Kidney tubule cell (primary cell): ENCODE measurements around the gene EPS8.
"Not testable (repeated sequence)": the region's sequence is repeated elsewhere in the genome, so short reads cannot be mapped to it uniquely, and the experiment has no call there.

Experiments used
- DNase-seq: peaks from one replicate; pipeline ENCODE4 v3.0.0-alpha.2; 2018; ENCODE audit warnings: low spot score

EPS8 gene

DNA sequence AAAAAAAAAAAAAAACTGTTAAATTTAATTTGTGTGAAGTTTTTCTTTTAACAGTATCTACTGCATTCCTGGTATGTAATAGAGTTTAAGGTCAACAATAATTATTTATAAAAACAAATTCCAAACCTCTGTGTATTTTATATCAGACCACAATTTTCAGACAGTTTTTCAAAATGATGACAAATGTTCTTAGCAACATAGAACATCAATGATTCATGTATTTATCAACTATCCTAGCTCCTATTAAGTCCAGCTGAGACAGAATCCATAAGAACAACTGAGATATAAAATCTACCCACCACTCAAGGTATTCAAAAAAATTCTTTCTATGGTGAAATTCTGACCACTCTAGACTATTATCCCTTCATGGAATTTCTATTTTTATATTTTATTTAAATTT lies 144.5 kb downstream of the EPS8 start:
- DNase-seq, result no peak

- DNase-seq, result no peak
Measured at GRCh38 chr12:15638231-15638630, 151.0 kb downstream of the EPS8 start.

GRCh38 chr12:15636060-15636890 lies 152.9 kb downstream of the EPS8 start:
- DNase-seq, result no peak

DNA sequence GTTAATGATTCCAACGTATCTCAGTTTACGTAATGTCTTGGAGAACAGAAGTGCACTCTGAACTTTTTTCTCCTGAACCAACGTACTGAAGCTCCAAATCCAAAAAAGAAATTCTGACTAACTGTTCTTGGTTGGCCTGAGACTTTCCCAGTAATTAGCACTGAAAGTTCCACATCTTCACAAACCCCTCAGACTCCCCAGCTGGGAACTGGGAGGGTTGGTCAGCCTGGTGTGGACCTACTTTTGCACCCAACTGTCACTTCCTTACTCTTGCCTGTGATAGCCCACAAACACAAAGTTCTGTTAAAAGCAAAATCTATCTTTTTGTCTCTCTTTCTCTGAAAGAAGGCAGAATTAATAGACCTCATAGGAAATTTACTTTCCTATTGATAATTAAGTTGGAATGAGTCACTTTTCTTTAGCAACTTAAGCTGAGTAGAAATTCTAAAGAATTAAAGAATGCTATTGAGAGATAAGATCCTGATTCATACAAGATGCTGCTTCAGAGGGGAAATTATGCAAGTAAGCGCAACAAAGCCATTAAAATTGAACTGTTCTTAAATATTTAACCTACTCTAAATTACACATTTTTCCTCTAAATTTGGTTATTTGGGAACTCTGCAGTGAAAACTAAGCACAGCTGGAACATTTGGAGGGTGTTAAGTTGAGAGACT lies 155.0 kb downstream of the EPS8 start:
- DNase-seq, result no peak

- no peak for DNase-seq
Measured at GRCh38 chr12:15633201-15633600, 156.0 kb downstream of the EPS8 start.

- peak; percentile 24 for DNase-seq
Measured at GRCh38 chr12:15632708-15633107, 156.5 kb downstream of the EPS8 start.

DNA sequence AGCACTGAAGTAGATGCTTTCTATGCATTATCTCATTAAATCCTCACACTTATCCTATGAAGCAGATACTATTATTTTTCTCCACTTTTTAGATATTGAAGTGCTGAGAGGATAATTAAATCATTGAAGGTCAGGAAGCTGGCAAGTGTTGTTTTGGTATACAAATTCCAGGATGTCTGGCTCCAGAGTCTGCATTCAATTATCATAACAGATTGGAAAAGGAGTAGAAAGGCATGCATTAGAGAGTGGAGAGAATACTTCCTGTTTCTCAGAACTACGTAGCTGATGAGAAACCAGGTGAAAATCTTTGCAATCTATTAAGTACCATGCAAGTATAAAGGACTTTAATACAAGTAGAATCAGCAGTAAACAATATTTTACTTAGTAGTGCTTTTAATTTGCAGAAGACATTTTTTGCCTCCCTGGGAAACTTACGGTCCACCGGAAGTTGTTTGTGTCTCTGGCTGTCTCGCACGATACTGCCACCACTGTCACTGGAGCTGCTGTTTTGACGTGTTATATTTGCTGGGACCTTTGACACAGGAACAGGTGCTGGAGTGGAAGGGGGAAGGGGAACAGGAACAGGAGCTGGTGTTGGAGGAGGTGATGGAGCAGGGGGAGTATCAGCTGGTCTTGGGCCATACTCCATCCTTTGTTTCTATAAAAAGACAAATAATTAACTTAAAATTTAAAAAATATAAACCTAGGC lies 158.0 kb downstream of the EPS8 start:
- DNase-seq, result no peak

DNA sequence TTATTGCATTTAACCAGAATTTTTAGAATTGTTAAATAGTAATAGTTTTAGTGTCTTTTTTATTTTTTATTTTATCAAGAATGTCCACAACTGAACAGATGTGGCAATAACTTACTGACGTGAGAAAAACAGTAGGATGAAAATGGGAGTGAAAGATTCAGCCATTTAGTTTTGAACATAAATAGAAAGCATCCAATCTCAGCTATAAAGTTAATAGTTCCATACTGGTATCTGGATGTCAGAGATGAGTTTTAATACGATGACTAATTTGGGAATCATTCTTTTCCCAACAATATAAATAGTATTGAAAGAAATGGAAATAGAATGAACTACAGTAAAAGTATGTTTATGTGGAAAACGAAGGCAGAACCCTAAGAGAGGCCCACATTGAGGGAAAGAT lies 159.4 kb downstream of the EPS8 start:
- no peak for DNase-seq

- peak; percentile 91 for DNase-seq
Measured at GRCh38 chr12:15629108-15629507, 160.1 kb downstream of the EPS8 start.

DNA sequence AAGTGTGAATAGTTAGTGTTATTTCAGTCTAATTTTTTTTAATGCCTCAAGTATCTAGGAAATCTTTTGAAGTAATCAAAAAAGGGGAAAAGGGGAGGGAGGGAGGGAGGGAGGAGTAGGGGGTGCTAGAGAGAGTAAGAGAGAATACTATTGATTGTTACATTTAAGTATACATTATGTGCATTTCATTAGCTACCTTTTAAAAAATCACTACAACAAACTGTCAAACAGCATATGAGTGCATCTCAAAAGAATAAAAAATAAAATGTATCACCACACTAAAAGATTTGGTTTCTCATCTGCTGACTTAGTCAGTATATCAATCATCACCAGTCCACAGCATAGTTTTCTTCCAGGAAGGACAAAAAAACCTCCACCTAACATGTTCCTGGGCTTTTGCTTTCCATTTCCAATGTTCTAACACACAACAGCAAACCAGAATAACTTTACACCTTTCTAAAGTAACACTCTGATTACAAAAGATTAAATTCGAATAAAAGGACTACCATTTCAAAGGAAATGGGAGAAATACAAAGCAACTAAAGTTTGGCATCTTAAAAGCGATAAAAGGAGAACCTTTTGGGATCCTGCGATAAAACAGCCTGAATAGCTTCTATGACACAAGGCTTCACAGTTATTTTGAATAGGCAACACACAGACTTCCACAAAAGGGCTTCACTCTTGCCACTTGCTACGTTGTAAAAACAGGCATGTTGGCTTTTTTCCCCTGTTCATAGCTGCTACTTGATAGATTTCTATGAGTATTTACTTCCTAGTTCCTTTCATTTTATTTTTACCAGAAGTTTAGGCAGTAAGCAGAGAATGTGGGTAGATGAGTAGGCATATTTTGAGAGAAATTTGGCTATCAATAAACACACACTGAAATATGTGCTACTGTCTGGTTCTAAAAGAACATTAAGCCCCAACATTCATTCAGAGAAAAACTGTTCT lies 160.9 kb downstream of the EPS8 start:
- DNase-seq, result no peak

GRCh38 chr12:15625075-15625474 lies 164.1 kb downstream of the EPS8 start:
- DNase-seq, result no peak

DNA sequence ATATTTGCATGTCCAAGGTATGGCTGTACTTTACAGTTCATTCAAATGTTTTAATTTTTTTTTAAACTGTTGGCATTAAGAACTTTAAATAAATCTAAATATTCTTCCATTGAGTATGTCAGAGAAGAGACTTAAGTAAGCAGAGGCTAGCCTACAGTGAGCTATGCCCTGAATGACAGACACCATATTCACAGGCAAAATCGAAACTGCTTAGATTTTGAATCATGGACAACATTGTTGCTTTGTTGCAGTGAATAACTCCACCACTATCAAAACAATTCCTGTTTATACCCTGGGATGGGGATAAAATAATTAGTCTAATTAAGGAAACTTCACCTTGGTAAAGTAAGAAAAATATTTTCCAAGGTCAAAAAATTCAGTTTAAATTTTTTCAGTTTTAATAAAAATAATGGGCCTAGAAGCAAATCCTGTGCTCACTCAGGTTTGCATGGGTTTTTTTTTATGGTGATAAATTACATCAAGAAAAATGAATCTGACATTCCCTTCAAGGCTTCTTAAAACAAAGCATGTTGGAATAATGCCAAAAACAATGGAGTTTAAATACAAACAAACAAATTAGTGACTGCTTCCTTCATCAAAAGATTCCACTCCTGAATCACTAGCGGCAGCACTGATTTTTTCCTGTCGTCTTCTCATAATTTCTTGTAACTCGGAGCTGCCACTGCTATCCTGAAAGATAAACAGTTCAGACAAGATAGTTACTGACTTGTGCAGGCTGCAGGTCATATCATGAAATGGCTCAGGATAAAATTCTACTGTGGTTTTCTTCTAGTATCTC lies 168.2 kb downstream of the EPS8 start:
- no peak for DNase-seq

GRCh38 chr12:15616495-15616894 lies 172.7 kb downstream of the EPS8 start:
- not testable (repeated sequence) for DNase-seq

DNA sequence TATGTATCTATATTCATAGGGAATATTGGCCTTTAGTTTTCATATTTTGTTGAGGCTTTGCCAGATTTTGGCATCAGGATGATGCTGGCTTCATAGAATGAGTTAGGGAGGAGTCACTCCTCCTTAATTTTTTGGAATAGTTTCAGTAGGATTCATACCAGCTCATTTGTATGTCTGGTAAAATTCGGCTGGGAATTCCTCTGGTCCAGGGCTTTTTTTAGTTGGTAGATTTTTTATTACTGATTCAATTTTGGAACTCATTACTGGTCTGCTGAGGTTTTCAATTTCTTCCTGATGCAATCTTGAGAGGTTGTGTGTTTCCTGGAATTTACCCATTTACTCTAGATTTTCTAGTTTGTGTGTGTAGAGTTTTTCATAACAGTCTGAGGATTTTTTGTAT lies 175.2 kb downstream of the EPS8 start:
- no peak for DNase-seq

- peak; percentile 41 for DNase-seq
Measured at GRCh38 chr12:15608941-15609340, 180.2 kb downstream of the EPS8 start.

- no peak for DNase-seq
Measured at GRCh38 chr12:15608406-15608805, 180.8 kb downstream of the EPS8 start.

- no peak for DNase-seq
Measured at GRCh38 chr12:15605881-15606590, 183.2 kb downstream of the EPS8 start.

DNA sequence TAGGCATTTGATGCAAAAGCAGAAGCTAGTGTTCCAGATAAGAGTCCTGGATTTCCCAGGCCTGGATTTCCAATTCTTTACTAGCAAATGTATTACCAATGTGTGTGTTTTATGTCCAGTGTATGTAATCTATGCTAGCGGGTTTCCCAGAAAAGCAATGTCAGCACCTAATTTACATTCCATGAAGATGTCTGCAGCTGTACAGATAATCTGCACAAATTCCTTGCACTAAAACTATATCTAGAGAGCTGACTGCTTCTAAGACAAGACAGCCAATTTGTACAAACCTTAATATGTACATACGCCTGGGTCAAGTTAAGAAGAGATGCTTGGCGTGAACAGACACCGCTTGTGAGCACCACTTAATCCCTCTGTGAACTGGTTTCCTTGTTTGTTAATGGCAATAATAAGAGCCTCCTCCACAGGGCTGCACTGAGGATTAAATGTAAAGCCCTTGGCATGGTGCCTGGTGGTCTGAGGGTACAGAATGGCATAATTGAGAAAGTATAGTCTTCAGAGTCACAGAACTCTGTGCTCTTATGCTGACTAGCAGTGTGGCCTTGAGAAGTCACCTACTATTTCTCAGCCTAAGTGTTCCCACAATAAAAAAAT lies 185.6 kb downstream of the EPS8 start:
- no peak for DNase-seq

- peak; percentile 80 for DNase-seq
Measured at GRCh38 chr12:15602051-15602672, 187.0 kb downstream of the EPS8 start.
